Parathyroid adenoma (tissue), 2 donors: Measurements from ENCODE around the gene PDYN.

Experiments used
- H2AFZ ChIP-seq: fragments of 300-600 bp; sonication (generic); one replicate; pipeline ENCODE4 v1.7.0; 2017; ENCODE audit warnings: antibody characterized with exemption, mild to moderate bottlenecking
- H3K27ac ChIP-seq: fragments of 300-600 bp; sonication (generic); one replicate; pipeline ENCODE4 v1.7.0; 2017
- H3K27me3 ChIP-seq: fragments of 300-600 bp; sonication (generic); one replicate; pipeline ENCODE4 v1.7.0; 2017; ENCODE audit warnings: low read length; ENCODE audit not compliant: control insufficient read depth, insufficient read depth
- H3K36me3 ChIP-seq: fragments of 300-600 bp; sonication (generic); one replicate; pipeline ENCODE4 v1.7.0; 2017; ENCODE audit warnings: low read length; ENCODE audit not compliant: control insufficient read depth, insufficient read depth
- H3K4me1 ChIP-seq: fragments of 300-600 bp; sonication (generic); one replicate; pipeline ENCODE4 v1.7.0; 2017; ENCODE audit warnings: control low read depth
- H3K4me2 ChIP-seq: fragments of 300-600 bp; sonication (generic); one replicate; pipeline ENCODE4 v1.7.0; 2017; ENCODE audit warnings: low read length
- H3K4me3 ChIP-seq: fragments of 300-600 bp; sonication (generic); one replicate; pipeline ENCODE4 v1.7.0; 2017; ENCODE audit warnings: low read depth, low read length
- H3K79me2 ChIP-seq: fragments of 300-600 bp; sonication (generic); one replicate; pipeline ENCODE4 v1.7.0; 2017; ENCODE audit warnings: control low read depth
- H3K9ac ChIP-seq: fragments of 300-600 bp; sonication (generic); one replicate; pipeline ENCODE4 v1.7.0; 2017; ENCODE audit warnings: mild to moderate bottlenecking
- H3K9me3 ChIP-seq: fragments of 300-600 bp; sonication (generic); one replicate; pipeline ENCODE4 v1.7.0; 2017; ENCODE audit warnings: low read length; ENCODE audit not compliant: control insufficient read depth
- TF ChIP-seq, protein P1 (sequence below): fragments of 300-600 bp; sonication (generic); IDR thresholded peaks from one replicate; pipeline ENCODE4 v1.7.0; 2017; ENCODE audit warnings: antibody characterized with exemption, mild to moderate bottlenecking
- donor health status: primary hyperparathyroidism.

The PDYN gene

GRCh38 chr20:1937316-1937976 is 56.4 kb downstream of the PDYN start:
- H3K4me1 ChIP-seq: no peaks in the 10 kb centered on the region
- no peak overlapping the region for H3K4me2 ChIP-seq
- H3K36me3 ChIP-seq: no peaks in the 10 kb centered on the region
- no peaks in the 10 kb centered on the region for H3K9me3 ChIP-seq
- H2AFZ ChIP-seq: no peak overlapping the region
- no peaks in the 10 kb centered on the region for H3K27me3 ChIP-seq
- H3K4me3 ChIP-seq: no peak overlapping the region
- no peaks in the 10 kb centered on the region for H3K79me2 ChIP-seq
- no peak overlapping the region for H3K9ac ChIP-seq
- H3K27ac ChIP-seq: no peak overlapping the region
- TF ChIP-seq, protein P1, sequence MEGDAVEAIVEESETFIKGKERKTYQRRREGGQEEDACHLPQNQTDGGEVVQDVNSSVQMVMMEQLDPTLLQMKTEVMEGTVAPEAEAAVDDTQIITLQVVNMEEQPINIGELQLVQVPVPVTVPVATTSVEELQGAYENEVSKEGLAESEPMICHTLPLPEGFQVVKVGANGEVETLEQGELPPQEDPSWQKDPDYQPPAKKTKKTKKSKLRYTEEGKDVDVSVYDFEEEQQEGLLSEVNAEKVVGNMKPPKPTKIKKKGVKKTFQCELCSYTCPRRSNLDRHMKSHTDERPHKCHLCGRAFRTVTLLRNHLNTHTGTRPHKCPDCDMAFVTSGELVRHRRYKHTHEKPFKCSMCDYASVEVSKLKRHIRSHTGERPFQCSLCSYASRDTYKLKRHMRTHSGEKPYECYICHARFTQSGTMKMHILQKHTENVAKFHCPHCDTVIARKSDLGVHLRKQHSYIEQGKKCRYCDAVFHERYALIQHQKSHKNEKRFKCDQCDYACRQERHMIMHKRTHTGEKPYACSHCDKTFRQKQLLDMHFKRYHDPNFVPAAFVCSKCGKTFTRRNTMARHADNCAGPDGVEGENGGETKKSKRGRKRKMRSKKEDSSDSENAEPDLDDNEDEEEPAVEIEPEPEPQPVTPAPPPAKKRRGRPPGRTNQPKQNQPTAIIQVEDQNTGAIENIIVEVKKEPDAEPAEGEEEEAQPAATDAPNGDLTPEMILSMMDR: no peak

- Histone ChIP-seq H3K27ac (no peak overlapping the region), H3K36me3 (no peaks in the 10 kb centered on the region)
Measured at GRCh38 chr20:1935696-1936366, 58.0 kb downstream of the PDYN start.

DNA sequence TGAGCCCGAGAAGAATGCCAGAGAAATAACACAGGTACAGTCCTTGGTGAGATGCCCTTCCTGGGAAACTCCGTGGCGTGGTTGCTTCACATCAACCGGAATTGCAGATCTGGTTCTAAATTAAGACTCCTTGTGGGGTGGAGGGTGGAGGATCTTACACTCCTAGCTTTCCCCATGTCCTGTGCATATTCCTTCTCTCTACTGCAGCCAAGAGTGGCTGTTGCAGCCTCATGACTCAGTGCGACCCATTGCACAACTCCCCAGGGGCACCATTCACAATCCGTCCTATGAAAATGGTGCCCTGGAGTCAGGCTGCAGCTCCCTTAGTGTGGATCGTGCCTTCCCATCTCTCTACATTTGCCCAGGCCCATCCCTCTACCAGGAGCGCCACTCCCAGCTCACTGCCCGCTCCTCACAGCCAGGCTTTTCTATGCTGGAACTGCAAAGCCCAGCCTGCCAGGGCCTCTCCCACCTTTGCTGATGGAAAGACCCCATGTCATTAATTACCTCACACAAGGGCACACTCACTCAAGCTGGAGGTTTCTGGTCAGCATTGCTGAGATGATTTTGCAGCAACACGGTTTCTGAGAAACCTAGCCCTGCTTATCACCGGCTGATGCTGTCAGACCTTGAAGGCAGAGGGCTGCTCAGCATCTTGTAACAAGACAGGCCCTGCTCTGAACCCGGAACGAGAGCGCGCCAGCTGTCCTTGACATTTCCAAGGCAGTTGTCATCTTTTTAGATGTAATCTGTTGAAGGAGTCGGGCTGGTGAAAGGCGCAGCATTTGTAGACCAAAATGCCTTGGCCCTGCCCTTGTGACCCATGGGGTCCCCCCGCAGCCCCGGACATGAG is 58.9 kb downstream of the PDYN start:
- no peaks in the 10 kb centered on the region for H3K79me2 ChIP-seq
- no peak overlapping the region for H3K9ac ChIP-seq
- no peak overlapping the region for H3K4me2 ChIP-seq
- H2AFZ ChIP-seq: no peak overlapping the region
- H3K27me3 ChIP-seq: no peaks in the 10 kb centered on the region
- no peaks in the 10 kb centered on the region for H3K36me3 ChIP-seq
- no peaks in the 10 kb centered on the region for H3K4me1 ChIP-seq
- no peaks in the 10 kb centered on the region for H3K9me3 ChIP-seq
- no peak overlapping the region for H3K27ac ChIP-seq
- TF ChIP-seq, protein P1: no peak
- no peak overlapping the region for H3K4me3 ChIP-seq

More at GRCh38 chr20:1935696-1936366, 58.0 kb downstream of the PDYN start:
- Histone ChIP-seq H3K4me3 (no peak overlapping the region), H3K9me3 (no peaks in the 10 kb centered on the region), H3K4me2 (no peak overlapping the region), H3K4me1 (no peaks in the 10 kb centered on the region), H3K27me3 (no peaks in the 10 kb centered on the region), H3K79me2 (no peaks in the 10 kb centered on the region), H3K9ac (no peak overlapping the region), H2AFZ (no peak overlapping the region)
- TF ChIP-seq, protein P1: no peak

- Histone ChIP-seq H3K27ac (no peak overlapping the region), H3K9me3 (no peaks in the 10 kb centered on the region), H2AFZ (no peak overlapping the region), H3K4me3 (no peak overlapping the region), H3K27me3 (no peaks in the 10 kb centered on the region), H3K36me3 (no peaks in the 10 kb centered on the region), H3K4me2 (no peak overlapping the region), H3K9ac (no peak overlapping the region), H3K4me1 (no peaks in the 10 kb centered on the region), H3K79me2 (no peaks in the 10 kb centered on the region)
- TF ChIP-seq, protein P1: no peak
Measured at GRCh38 chr20:1934156-1934555, 59.7 kb downstream of the PDYN start.
